Neural cell (in vitro differentiated cells): Measurements from ENCODE around the gene DGKB. TPM values are rescaled to one million over a fixed set of nuclear protein-coding genes. Genes with fewer than 3 reads are reported as not detected.

Source experiments
- H2AFZ ChIP-seq: fragments of 200-600, 300-800 bp; sonication (generic), shearing (Covaris generic); 2 replicates; pipeline ENCODE4 v1.6.0; 2014; ENCODE audit warnings: low read depth, mild to moderate bottlenecking, antibody characterized with exemption, low read length, moderate library complexity
- H3F3A ChIP-seq: fragments of 200-600 bp; shearing (Covaris generic); 2 replicates; pipeline ENCODE4 v1.6.1; 2016; ENCODE audit warnings: mild to moderate bottlenecking, moderate library complexity, mixed read lengths, antibody characterized with exemption, low read length; ENCODE audit not compliant: insufficient read depth, poor library complexity, severe bottlenecking
- H3K27ac ChIP-seq: fragments of 200-600, 300-800 bp; sonication (generic), shearing (Covaris generic); 2 replicates; pipeline ENCODE4 v1.5.1; 2014; ENCODE audit warnings: mild to moderate bottlenecking, low read length, moderate library complexity
- H3K27me3 ChIP-seq: fragments of 300-800, 200-600 bp; sonication (generic), shearing (Covaris generic); 2 replicates; pipeline ENCODE4 v1.6.0; 2014; ENCODE audit warnings: mild to moderate bottlenecking, low read depth, low read length, moderate library complexity; ENCODE audit not compliant: insufficient read depth
- H3K36me3 ChIP-seq: fragments of 300-800, 200-600 bp; sonication (generic), shearing (Covaris generic); 2 replicates; pipeline ENCODE4 v1.5.1; 2014; ENCODE audit warnings: mild to moderate bottlenecking, antibody characterized with exemption, low read length, moderate library complexity; ENCODE audit not compliant: insufficient read depth
- H3K4me2 ChIP-seq: fragments of 300-800, 200-600 bp; sonication (generic), shearing (Covaris generic); 2 replicates; pipeline ENCODE4 v1.6.0; 2014; ENCODE audit warnings: mild to moderate bottlenecking, low read length
- H3K4me3 ChIP-seq: fragments of 300-800, 200-600 bp; sonication (generic), shearing (Covaris generic); 2 replicates; pipeline ENCODE4 v1.5.1; 2014; ENCODE audit warnings: mild to moderate bottlenecking, low read length, moderate library complexity
- H3K79me2 ChIP-seq: fragments of 200-600 bp; shearing (Covaris generic); replicated peaks from 2 replicates; pipeline ENCODE4 v1.6.0; 2014; ENCODE audit warnings: mild to moderate bottlenecking, low read length, moderate library complexity; ENCODE audit not compliant: insufficient read depth
- H3K9ac ChIP-seq: fragments of 300-800, 200-600 bp; sonication (generic), shearing (Covaris generic); 2 replicates; pipeline ENCODE4 v1.6.1; 2016; ENCODE audit warnings: mild to moderate bottlenecking, low read length, mixed read lengths
- H3K9me2 ChIP-seq: fragments of 200-600 bp; shearing (Covaris generic); 2 replicates; pipeline ENCODE4 v1.6.1; 2016; ENCODE audit warnings: mild to moderate bottlenecking, low read length, mixed read lengths; ENCODE audit not compliant: insufficient read depth
- H3K9me3 ChIP-seq: fragments of 200-600, 300-800 bp; sonication (generic), shearing (Covaris generic); 2 replicates; pipeline ENCODE4 v1.6.1; 2016; ENCODE audit warnings: mild to moderate bottlenecking, mixed run types, low read length, moderate library complexity, mixed read lengths
- H4K20me1 ChIP-seq: fragments of 200-600 bp; shearing (Covaris generic); 2 replicates; pipeline ENCODE4 v1.6.1; 2016; ENCODE audit warnings: mild to moderate bottlenecking, mixed run types; ENCODE audit not compliant: insufficient read depth
- CTCF ChIP-seq: fragments of 450-650 bp; IDR thresholded peaks from 2 replicates; pipeline ENCODE4 v1.5.1; 2014; ENCODE audit warnings: antibody characterized with exemption, mild to moderate bottlenecking, moderate library complexity; ENCODE audit not compliant: poor library complexity, severe bottlenecking
- EP300 ChIP-seq: fragments of 450-650 bp; conservative IDR thresholded peaks from 2 replicates; pipeline ENCODE4 v1.6.1; 2014; ENCODE audit warnings: antibody characterized with exemption, mild to moderate bottlenecking, moderate library complexity; ENCODE audit not compliant: poor library complexity, severe bottlenecking
- EZH2 ChIP-seq: fragments of 200-600, 300-800 bp; shearing (Covaris generic), sonication (generic); IDR thresholded peaks from 2 replicates; pipeline ENCODE4 v1.6.1; 2014; ENCODE audit warnings: antibody characterized with exemption, low read length, borderline replicate concordance, mild to moderate bottlenecking; ENCODE audit not compliant: insufficient read depth, poor library complexity, severe bottlenecking
- MXI1 ChIP-seq: fragments of 450-650 bp; conservative IDR thresholded peaks from 2 replicates; pipeline ENCODE4 v1.6.1; 2014; ENCODE audit warnings: antibody characterized with exemption, mild to moderate bottlenecking; ENCODE audit not compliant: poor library complexity, severe bottlenecking
- POLR2AphosphoS5 ChIP-seq: IDR thresholded peaks from 2 replicates; pipeline ENCODE4 v1.6.1; 2012
- RAD21 ChIP-seq: fragments of 450-650 bp; conservative IDR thresholded peaks from 2 replicates; pipeline ENCODE4 v1.6.1; 2014; ENCODE audit warnings: antibody characterized with exemption, mild to moderate bottlenecking, moderate library complexity
- REST ChIP-seq: IDR thresholded peaks from 2 replicates; pipeline ENCODE4 v1.6.1; 2012; ENCODE audit warnings: borderline replicate concordance
- SMC3 ChIP-seq: fragments of 450-650 bp; conservative IDR thresholded peaks from 2 replicates; pipeline ENCODE4 v1.6.1; 2014; ENCODE audit warnings: antibody characterized with exemption, mild to moderate bottlenecking, moderate library complexity; ENCODE audit not compliant: poor library complexity
- TAF1 ChIP-seq: IDR thresholded peaks from 2 replicates; pipeline ENCODE4 v1.6.1; 2012; ENCODE audit warnings: low read depth
- polyA plus RNA-seq: library from polyadenylated mRNA; depleted of rRNA; stranded (reverse); fragments of >200 nt; gene quantifications from 2 replicates; pipeline ENCODE4 v1.2.3, GENCODE V29; 2014

Gene DGKB
- polyA plus RNA-seq, 1 donor from 2014 or later = 0.20 TPM

- Histone ChIP-seq H4K20me1 (no peaks in the 10 kb centered on the region), H3K9me2 (no peaks in the 10 kb centered on the region)
- TF ChIP-seq MXI1 = no peak
- no peak for TF ChIP-seq TAF1
- TF ChIP-seq EZH2 = no peak
- TF ChIP-seq RAD21 = no peak
- TF ChIP-seq EP300 = no peak
- TF ChIP-seq REST = no peak
- no peak for TF ChIP-seq SMC3
- TF ChIP-seq POLR2AphosphoS5 = no peak
- TF ChIP-seq CTCF = no peak
Measured at GRCh38 chr7:14697684-14698083, 204.9 kb downstream of the DGKB start.

GRCh38 chr7:14691597-14692203 is 210.9 kb downstream of the DGKB start:
- Histone ChIP-seq H4K20me1 (no peaks in the 10 kb centered on the region), H3K4me2 (no peak overlapping the region), H3K9ac (no peak overlapping the region), H3K27ac (no peak overlapping the region), H3K4me3 (no peak overlapping the region), H3K27me3 (no peaks in the 10 kb centered on the region), H3F3A (no peaks in the 10 kb centered on the region), H3K9me3 (no peaks in the 10 kb centered on the region), H3K79me2 (no peaks in the 10 kb centered on the region), H2AFZ (no peak overlapping the region), H3K9me2 (no peaks in the 10 kb centered on the region), H3K36me3 (no peaks in the 10 kb centered on the region)
- no peak for TF ChIP-seq EP300
- TF ChIP-seq MXI1 = no peak
- TF ChIP-seq EZH2 = no peak
- peak; percentile 93 for TF ChIP-seq SMC3
- peak; percentile 90 for TF ChIP-seq CTCF
- peak; percentile 90 for TF ChIP-seq RAD21

More at GRCh38 chr7:14697684-14698083, 204.9 kb downstream of the DGKB start:
- Histone ChIP-seq H3K36me3 (no peaks in the 10 kb centered on the region), H2AFZ (no peak overlapping the region), H3K9me3 (no peaks in the 10 kb centered on the region), H3K4me3 (no peak overlapping the region), H3K27ac (no peak overlapping the region), H3F3A (peaks cover 3% of the 10 kb centered on the region), H3K79me2 (no peaks in the 10 kb centered on the region), H3K27me3 (no peaks in the 10 kb centered on the region), H3K4me2 (no peak overlapping the region), H3K9ac (no peak overlapping the region)
